ENCODE measurements around the gene VILL.
"Not testable (repeated sequence)": the region's sequence is repeated elsewhere in the genome, so short reads cannot be mapped to it uniquely, and the experiment has no call there.

Gene VILL

DNA sequence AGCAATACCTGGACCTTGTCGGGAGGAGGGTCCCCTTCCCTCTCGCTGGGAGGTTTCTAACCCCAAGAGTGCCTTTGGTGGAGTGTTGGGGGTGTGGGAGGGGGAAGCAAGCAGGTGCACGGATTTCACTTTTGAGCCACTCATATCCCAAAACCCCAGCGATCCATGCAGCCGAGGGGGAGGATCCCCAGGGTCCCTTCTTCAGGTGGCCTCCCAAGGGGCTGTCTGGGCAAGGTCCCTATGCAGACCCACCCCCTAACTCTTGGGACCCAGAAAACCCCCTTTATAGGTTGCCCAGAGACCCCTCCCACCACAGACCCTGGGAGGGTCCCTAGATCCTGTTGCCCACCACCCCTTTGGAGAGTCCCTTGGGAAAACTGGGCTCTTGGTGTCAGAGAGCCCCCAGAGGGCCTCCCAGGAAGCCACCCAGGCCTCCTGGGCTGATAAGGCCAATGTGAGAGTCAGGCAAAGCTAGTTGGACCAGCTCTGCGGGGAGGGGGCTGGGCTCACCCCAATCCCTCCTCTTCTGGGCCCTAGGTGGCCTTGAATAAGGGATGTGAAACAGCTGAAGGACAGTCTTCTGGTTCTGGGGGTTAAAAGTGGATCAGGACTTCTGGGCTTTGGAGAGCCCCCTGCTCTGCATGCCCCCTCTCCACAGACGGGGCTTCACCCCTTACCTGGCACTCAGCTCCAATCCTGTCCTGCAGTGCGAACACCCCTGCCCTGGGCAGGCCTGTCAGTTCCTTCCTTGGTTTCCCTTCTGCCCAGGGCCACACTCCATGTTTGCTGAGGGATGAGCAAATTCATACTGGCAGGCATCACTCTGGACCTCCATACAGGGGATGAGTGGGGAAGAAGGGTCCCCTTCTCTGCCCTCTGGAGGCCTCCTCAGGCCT lies 39.8 kb downstream of the VILL start:
- TF ChIP-seq, protein P1, sequence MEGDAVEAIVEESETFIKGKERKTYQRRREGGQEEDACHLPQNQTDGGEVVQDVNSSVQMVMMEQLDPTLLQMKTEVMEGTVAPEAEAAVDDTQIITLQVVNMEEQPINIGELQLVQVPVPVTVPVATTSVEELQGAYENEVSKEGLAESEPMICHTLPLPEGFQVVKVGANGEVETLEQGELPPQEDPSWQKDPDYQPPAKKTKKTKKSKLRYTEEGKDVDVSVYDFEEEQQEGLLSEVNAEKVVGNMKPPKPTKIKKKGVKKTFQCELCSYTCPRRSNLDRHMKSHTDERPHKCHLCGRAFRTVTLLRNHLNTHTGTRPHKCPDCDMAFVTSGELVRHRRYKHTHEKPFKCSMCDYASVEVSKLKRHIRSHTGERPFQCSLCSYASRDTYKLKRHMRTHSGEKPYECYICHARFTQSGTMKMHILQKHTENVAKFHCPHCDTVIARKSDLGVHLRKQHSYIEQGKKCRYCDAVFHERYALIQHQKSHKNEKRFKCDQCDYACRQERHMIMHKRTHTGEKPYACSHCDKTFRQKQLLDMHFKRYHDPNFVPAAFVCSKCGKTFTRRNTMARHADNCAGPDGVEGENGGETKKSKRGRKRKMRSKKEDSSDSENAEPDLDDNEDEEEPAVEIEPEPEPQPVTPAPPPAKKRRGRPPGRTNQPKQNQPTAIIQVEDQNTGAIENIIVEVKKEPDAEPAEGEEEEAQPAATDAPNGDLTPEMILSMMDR (conservative IDR thresholded peaks at IDR 0.05; ENCODE audit: low read depth): no peak
- peak overlapping the region; percentile 99 for H3K27ac ChIP-seq
- no peak for DNase-seq (ENCODE audit: low spot score)
- POLR2A ChIA-PET (ENCODE audit: low non-redundant PET): interaction anchor here (0.6 kb wide), 1 partner anchor 135 kb away, joined by 3 read pairs; the partner anchor contains the start of gene OXSR1
- CTCF ChIA-PET: interaction anchor here (0.6 to 0.7 kb wide), 2 partner anchors 32 to 112 kb away, joined by 3 read pairs; no protein-coding TSS in a partner anchor

DNA sequence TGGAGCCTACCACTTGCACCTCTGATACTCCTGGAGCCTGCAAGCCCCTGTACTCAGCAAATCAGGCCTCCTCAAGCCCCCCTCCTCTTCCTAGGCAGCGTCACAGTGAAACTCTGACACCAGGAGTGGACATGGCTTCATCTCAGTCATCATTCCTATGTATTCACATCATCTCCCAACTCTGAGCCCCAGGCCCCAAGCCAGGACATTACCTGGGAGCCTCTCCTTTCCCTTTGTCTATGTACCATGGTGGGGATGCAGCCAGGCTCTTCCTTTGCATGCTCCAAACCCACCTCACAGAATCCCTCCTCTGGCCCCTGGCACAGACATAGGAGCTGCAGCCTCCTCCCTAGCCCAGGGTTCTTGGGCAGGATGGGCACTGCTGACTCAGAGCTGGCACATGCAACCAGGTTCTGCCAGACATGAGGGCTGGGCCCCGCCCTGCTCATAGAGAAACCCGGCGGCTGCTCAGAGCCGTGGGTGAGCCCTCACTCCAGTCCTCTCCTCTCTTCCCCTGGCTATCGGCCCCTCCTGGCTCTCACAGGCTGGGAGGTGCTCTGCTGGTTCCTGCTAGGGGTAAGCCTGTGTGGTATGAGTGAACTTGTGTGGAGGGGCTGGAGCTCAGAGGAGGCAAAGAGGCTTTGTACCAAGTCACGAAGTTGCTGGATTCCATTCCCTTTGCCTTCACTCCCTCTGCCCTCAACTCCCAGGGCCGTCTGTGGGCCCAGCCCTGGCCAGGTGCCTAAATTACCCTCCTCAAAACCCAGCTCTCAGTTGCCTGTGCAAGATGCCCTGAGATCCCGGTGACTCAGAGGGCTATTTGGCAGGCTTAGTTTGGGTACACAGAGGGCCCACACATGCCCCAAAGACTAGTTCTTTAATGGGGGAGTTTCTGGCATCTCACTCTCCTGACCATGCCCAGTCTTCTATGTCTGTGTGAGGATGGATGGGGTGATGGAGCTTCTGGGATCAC lies 40.7 kb downstream of the VILL start:
- peak; percentile 81 for DNase-seq (ENCODE audit: low spot score)
- H3K27ac ChIP-seq: peak overlapping the region; percentile 99
- POLR2A ChIA-PET (ENCODE audit: low non-redundant PET): no interaction called here
- CTCF ChIA-PET: no interaction called here
- TF ChIP-seq, protein P1 (conservative IDR thresholded peaks at IDR 0.05; ENCODE audit: low read depth): no peak

DNA sequence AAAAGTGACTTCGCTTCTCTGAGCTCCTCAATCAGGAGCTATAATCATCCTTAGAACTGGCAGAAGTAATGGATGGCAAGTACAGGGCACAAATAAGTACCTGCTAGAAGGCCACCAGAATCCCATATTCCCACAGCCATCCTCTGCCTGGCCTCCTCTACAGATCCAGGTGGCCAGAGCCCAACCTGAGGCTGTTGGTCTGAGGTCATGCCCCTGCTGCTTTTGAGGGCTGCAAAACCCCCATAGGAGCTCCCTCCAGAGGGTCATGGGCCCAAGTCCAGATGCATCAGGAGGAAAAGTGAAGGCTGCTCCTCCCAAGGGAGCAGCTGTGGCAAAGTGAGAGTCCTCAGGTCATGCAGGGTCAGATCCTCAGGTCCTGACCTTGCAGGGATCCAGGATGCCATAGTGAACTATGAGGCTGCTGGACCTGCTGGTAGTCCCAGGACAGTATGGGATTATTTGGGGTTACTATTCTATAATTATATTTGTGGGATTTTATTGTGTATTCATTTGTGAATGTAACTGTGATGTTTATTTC lies 41.8 kb downstream of the VILL start:
- TF ChIP-seq, protein P1 (conservative IDR thresholded peaks at IDR 0.05; ENCODE audit: low read depth): no peak
- CTCF ChIA-PET: no interaction called here
- POLR2A ChIA-PET (ENCODE audit: low non-redundant PET): no interaction called here
- H3K27ac ChIP-seq: peak overlapping the region; percentile 99
- no peak for DNase-seq (ENCODE audit: low spot score)

DNA sequence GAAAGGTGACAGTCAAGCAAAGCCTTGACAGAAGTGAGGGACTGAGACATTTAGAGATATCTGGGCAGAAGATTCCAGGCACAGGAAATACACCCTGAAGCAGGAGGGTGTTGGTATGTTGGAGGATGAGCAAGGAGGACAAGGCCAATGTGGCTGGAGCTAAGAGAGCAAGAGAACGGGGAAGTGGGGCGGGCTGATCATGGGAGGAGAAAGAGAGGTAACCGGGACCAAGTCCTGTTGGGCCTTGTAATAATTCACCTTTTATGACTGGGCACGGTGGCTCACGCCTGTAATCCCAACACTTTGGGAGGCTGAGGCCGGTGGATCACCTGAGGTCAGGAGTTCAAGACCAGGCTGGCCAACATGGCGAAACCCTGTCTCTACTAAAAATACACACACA lies 43.0 kb downstream of the VILL start:
- CTCF ChIA-PET: interaction anchor here (0.6 kb wide), 1 partner anchor 391 kb away, joined by 3 read pairs; no protein-coding TSS in a partner anchor
- H3K27ac ChIP-seq; POLR2A ChIA-PET (ENCODE audit: low non-redundant PET); DNase-seq (ENCODE audit: low spot score): not testable (repeated sequence)

DNA sequence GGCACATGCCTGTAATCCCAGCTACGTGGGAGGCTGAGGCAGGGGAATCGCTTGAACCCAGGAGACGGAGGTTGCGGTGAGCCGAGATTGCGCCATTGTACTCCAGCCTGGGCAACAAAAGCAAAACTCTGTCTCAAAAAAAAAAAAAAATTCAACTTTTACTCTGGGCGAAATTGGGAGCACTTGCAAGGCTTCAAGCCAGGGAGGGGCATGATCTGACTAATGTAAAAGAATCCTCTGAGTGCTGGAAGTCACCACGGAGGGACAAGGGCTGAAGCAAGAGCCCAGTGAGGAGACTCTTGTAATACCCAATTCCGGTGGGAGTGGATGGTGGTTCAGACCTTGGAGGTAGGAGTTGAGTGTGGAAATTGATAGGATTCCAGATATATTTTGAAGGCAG lies 43.7 kb downstream of the VILL start:
- DNase-seq (ENCODE audit: low spot score); POLR2A ChIA-PET (ENCODE audit: low non-redundant PET); H3K27ac ChIP-seq: not testable (repeated sequence)
- CTCF ChIA-PET: interaction anchor here (0.6 to 1.0 kb wide), 2 partner anchors 179 to 392 kb away, joined by 3 to 4 read pairs; no protein-coding TSS in a partner anchor

DNA sequence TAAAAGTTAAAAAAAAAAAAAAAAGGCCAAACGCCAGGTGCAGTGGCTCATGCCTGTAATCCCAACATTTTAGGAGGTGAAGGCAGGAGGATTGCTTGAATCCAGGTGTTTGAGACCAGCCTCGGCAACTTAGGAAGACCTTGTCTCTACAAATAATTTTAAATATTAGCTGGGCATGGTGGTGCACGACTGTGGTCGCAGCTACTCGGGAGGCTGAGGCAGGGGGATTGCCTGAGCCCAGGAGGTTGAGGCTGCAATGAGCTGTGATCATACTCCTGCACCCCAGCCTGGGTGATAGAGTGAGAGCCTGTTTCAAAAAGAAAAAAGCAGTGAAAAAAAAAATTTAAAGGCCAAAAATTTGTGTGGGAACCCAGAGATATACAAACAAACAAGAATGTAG lies 45.7 kb downstream of the VILL start:
- CTCF ChIA-PET: no interaction called here

More for the DNA sequence above, 45.7 kb downstream of the VILL start:
- H3K27ac ChIP-seq: no peak overlapping the region
- no peak for DNase-seq (ENCODE audit: low spot score)
- TF ChIP-seq, protein P1 (conservative IDR thresholded peaks at IDR 0.05; ENCODE audit: low read depth): no peak
- POLR2A ChIA-PET (ENCODE audit: low non-redundant PET): no interaction called here
